ENCODE results near the gene TGM3.
A peak's percentile ranks its signal among the peaks of the same experiment; 100 is the strongest.
"Not testable (repeated sequence)": the region's sequence is repeated elsewhere in the genome, so short reads cannot be mapped to it uniquely, and the experiment has no call there.

Gene TGM3, protein sequence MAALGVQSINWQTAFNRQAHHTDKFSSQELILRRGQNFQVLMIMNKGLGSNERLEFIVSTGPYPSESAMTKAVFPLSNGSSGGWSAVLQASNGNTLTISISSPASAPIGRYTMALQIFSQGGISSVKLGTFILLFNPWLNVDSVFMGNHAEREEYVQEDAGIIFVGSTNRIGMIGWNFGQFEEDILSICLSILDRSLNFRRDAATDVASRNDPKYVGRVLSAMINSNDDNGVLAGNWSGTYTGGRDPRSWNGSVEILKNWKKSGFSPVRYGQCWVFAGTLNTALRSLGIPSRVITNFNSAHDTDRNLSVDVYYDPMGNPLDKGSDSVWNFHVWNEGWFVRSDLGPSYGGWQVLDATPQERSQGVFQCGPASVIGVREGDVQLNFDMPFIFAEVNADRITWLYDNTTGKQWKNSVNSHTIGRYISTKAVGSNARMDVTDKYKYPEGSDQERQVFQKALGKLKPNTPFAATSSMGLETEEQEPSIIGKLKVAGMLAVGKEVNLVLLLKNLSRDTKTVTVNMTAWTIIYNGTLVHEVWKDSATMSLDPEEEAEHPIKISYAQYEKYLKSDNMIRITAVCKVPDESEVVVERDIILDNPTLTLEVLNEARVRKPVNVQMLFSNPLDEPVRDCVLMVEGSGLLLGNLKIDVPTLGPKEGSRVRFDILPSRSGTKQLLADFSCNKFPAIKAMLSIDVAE

DNA sequence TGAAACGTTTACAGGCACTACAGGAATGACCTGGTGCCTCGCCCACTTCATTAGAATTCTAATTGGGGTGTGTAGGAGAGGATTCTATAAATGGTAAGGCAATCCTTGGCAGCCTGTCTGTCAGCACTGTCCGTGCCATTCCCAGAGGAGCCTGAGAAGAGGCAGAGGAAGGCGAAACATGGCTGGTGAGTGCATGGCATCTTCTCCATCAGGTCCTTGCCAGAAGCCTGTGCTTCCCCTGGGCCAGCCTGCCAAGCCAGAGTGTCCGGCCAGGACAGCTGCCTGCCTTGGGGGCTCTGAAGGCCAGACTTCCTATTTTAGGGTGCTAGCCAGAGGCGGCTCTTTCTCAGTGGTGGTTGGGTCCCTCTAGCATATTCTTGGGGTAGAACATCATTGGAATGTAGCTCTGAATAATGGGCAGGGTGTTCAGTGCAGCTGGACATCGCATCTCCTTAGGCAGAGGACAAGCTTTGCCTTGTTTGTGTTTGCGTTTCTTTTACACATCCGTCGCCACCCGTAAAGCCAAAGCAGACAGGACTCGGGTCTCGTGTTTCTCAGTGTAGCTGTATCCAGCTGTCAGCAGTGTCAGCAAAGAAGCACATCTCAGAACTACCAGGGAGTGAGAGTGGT, at the start of gene TGM3:
TSS of gene TGM3 (plus strand) at position 116 of the 630 bp plus-strand sequence. CDS start at position 179, 63 bp downstream.
- DNase-seq = no peak

DNA sequence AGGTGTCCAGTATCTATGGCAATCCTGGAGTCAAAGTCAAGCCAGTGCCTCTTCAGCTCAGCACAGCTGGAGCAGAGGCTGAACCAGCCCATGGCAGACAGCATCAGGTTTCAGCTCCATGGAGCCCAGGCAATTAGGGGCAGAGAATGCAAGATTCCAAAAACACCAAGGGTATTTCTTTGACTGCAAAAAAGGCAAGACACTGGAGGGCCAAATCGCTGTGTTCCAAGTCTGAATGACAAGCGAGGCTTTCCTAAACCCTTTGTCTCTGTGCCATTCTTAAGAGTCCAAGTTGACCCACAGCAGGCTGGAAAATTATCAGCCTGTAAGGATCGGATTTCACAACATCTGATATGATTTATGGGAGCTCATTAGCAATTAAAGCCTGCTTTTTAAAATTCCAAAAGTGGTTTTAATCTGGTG, 49.7 kb upstream of the TGM3 start:
- DNase-seq = no peak

DNA sequence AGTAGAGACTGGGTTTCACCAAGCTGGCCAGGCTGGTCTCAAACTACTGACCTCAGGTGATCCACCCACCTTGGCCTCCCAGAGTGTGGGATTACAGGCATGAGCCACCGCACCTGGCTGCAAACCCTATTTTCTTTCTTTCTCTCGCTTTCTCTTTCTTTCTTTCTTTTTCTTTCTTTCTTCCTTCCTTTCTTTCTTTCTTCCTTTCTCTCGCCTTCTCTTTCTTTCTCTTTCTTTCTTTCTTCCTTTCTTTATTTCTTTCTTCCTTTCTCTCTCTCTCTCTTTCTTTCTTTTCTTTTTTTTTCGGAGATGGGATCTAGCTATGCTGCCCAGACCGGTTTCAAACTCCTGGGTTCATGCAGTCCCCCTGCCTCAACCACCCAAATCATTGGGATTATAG, 47.0 kb upstream of the TGM3 start:
- DNase-seq = no peak

DNA sequence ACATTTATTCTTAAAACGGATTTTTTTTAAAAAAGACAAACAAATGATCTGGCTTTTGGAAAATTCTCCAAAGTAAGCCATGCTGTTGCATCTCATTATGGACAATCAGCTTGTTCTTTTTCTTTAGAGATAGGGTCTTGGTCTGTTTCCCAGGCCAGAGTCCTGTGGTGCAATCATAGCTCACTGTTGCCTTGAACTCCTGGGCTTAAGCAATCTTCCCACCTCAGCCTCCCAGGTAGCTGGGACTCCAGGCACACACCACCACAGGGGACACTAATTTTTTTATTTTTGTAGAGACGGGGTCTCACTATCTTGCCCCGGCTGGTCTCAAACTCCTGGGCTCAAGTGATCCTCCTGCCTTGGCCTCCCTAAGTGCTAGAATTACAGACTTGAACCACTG, 45.9 kb upstream of the TGM3 start:
- DNase-seq = no peak

DNA sequence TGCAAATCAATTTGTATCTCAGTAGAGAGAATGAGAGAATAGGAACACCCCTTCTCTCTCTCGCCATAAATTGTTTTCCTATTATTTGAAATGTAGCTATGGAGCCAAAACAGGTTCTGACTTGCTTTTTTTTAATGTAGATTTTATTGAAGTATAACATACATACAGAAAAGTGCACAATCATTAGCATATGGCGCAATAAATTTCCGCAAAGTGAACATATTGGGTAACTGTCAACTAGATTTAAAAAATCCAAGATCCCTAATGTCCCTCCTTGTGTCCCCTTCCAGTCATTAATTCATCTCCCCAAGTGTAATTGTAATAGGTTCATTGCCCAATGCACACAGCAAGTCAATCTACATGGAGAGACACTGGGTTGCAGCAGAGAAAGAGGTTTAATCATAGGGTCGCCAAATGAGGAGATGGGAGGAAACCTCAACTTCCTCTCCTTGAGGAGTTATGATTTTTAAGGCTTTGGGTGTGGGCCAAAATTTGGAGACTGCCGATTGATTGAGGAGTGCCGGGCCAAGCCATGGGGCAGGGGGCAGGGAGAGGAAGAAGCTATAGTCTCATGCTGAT, 43.3 kb upstream of the TGM3 start:
- DNase-seq = peak; percentile 18 to 45 (median 38)

DNA sequence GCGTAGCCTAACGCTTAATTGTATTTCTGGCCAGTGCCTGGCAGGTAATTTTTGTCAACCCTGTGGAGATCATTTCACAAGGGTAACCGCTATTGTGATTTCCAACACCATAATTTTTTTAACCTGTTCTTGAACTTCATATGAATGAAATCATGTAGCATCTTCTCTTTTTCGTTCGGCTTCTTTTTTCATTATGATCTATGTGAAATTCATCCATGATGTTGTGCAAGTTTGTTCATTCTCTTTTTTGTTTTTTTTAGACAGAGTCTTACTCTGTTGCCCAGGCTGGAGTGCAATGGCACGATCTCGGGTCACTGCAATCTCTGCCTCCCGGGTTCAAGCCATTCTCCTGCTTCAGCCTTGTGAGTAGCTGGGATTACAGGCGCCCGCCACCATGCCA, 42.5 kb upstream of the TGM3 start:
- DNase-seq = no peak

DNA sequence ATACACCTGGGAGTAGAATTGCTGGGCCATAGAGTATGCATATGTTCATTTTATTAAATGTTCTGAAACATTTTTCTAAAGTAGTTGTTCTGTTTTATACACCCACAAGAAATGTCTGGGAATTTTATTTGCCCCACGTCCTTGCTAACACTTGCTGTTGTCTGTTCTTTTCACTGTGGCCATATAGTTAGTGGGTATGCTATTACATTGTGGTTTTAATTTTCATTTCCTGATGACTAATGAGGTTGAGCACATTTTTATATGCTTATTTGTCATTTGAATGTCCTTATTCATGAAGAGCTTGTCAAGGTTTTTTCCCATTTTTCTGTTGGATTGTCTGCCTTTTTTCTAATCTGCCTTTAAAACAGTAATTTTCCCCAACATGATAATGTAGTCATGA, 41.5 kb upstream of the TGM3 start:
- DNase-seq = peak in 2 of 3 donors; percentile 51 to 61

DNA sequence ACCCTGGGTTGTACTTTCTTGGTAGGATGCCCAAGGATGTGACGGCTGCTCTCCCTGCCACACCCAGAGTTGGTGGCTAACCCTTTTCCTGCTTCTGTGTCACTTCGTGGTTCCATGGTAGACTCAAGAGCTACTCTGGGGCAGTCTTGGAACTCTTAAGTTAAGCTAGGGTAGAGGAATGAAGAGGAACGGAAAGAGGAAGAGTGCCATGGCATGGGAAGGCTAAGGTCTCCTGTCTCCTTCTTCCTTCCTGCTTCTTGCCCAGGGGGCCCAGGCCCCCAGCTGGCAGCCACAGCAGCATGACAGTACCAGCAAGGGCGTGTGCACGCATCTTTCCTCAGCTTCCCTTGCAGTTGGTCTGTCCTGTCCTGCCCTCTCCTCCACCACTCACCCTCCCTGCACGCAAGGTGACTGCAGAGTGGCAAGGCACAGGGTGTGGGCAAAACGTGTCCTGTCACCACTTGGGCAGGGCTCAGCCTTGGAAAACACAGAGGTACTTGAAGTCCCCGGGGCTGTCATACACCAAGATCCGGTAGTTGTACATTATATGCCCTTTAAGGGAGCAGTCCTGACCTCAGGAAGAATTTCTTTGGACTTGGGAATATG, 39.8 kb upstream of the TGM3 start:
- peak in 2 of 3 donors; percentile 29 to 35 for DNase-seq

DNA sequence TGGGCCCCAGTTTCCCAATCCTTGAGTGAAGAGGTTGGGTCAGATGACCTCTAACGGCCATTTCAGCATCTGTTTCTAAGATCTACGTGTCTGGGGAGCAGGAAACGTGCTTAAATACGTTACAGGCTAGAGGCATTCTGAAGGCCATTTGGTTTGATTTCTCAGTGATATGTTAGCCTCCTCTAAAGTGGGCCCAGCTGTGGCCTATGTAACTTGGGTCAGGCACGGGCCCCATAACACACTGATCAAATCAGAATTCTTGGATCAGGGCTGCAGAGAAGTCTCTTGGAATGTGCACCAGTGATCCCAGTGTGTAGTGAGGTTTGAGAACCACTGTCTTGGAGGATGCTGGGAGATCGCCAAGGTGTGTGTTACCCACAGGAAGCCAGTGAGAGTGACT, 36.1 kb upstream of the TGM3 start:
- no peak for DNase-seq

DNA sequence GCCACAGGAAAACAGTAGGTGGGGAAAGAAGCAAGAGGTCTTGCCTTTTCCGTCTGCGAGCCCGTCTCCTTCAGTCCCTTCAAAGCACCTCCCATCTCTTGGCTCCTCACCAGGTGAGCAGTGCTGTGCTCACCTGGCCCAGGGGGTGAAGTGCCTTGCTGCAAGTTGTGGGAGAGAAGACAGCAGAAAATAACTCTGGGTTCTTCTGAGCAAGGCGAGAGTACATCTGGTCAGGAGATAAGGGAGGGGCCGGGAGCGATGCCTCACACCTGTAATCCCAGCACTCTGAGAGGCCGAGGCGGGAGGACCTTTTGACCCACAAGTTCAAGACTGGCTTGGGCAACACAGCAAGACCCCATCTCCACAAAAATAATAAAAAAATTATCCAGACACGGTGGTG, 35.6 kb upstream of the TGM3 start:
- no peak for DNase-seq

DNA sequence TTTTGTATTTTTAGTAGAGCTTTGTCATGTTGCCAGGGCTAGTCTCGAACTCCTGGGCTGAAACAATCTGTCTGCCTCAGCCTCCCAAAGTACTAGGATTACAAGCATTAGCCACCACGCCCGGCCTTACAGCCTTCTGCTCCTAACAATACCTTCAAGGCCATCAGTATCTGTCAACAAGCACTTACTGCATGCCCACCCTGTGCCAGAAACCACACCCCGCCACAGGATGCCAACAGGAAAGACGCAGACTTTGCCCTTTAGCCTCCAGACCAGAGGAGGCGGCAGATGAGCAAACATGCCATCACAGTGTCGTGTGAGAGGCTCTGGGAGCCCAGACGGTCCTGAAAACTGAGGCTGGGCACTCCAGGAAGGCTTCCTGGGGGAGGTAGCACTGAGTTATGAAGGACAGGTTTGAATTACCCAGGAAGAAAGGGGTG, 34.7 kb upstream of the TGM3 start:
- no peak for DNase-seq

DNA sequence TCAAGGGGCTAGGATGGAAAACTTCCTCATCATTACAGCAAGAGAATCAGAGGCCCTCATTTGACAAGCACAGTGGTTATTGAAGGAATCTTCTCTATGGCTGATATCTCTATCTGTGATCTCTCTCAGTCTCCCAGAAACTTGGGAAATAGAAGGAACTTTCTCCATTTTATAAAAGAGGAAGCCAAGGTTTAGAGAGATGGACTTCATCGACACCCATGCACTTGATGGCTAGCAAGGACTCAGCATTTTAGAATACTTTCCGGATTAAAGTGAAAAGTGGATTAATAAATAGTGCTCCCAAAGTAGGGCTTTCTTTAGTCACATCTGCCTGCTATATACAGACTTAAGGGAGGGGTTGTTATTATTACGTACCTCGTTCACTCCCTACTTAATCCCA, 34.2 kb upstream of the TGM3 start:
- DNase-seq = peak in 1 of 3 donors; percentile 18

DNA sequence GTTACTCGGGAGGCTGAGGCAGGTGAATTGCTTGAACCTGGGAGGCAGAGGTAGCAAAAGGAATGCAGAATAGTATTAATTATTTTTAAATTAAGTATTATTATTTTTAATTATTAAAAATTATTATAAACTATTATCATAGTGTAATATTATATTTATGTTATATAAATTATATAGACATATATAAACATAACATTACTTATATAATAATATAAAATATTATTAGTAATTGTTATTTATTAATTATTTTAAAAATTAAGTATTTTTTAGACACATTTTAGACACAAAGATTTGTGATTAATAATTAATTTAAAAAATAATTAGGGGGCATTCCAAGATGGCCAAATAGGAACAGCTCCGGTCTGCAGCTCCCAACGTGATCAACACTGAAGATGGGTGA, 31.7 kb upstream of the TGM3 start:
- no peak for DNase-seq

DNA sequence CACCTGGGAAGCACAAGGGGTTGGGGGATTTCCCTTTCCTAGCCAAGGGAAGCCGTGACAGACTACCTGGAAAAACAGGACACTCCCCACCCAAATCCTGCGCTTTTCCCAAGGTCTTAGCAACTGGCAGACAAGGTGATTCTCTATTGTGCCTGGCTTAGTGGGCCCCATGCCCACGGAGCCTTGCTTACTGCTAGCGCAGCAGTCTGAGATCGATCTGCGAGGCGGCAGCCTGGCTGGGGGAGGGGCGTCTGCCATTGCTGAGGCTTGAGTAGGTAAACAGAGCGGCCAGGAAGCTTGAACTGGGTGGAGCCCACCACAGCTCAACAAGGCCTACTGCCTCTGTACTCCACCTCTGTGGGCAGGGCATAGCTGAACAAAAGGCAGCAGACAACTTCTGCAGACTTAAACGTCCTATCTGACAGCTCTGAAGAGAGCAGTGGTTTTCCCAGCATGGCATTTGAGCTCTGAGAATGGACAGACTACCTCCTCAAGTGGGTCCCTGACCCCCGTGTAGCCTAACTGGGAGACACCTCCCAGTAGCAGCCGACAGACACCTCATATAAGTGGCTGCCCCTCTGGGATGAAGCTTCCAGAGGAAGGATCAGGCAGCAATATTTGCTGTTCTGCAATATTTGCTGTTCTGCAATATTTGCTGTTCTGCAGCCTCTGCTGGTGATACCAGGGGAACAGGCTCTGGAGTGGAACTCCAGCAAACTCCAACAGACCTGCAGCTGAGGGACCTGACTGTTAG, 31.0 kb upstream of the TGM3 start:
- DNase-seq = not testable (repeated sequence)

DNA sequence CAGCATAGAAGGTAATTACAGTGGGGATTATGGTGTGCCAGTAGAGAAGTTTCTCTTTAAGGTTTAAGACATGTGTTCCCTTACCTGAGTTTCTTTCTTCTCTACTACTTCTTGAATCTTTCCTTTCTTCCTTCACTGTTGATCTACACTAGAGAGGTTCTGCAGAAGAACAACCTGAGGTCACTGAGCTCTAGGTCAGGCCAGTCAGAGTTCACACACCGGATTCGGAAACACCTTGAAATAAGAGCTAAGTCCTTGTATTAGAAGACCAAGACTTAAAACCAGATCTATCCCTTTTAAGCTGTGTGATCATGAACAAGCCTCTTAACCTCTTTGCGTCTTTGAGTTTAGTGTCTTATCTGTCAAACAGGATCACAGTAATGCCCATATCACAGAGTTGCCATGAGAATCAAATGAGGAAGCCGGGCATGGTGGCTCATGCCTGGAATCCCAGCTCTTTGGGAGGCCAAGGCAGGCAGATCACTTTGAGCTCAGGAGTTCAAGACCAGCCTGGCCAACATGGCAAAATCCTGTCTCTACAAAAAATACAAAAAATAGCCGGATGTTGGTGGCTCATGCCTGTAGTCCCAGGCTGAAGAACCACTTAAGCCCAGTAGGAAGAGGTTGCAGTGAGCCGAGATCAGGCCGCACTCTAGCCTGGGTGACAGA, 22.0 kb upstream of the TGM3 start:
- no peak for DNase-seq

DNA sequence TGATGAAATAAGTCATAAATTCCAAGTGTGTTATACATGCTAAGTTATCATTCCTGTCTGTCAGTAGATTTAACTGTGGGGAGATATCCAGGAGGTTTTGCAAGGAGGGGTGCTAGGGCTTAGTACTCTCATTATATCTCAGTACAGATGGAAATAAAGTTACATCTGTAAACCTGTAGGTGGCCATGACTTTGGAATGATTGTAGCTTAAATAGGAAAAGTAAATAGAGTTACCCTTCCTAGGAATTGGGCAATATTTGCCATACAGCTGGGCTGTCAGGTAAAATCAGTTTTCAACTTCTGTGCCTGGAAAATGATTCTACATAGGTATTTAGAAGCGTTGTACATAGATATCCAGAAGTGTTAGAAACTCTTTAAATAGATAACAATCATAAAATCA, 19.8 kb upstream of the TGM3 start:
- no peak for DNase-seq

DNA sequence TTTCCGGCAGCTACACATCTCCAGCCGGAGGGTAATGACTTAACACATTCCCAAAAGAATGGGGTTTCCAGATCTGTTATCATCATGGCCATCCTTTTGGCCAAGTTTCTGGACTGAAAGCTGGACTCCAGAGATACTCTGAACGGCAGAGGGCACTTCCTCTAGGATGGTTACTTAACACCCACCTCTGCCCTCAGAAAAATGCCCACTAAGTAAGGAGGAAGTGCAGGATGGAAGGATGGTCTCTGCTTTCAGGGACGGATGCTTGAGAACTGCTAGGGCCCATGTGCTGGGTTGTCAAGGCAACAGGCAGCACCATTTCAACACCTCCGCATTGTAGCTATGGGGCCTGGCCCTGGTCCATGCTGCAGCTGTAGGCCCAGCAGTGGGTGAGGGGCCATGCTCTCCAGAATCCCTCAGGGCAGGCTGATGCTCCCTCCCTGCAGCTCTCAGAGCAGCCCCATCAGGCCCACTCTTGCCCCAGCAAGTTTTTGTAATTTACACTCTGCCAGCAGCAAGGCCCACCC, 16.5 kb upstream of the TGM3 start:
- peak; percentile 40 to 55 (median 45) for DNase-seq

DNA sequence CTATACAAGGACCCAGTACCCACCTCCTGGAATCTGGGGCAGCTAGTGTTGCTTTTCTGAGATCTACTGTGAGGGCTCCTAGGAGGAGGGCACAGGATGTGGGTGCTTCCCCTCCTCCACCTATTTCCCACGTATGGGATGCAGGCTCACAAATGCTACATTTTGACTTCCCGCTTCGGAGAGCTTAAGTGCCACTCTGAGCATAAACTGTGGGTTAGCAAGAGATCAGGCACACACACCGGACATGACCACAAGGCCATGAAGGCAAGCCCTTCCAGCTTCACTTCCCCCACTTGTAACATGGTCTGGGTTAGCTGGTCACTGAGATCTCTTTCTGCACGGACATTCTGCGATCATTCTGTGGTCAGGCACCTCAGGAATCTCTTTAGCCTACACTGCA, 15.7 kb upstream of the TGM3 start:
- DNase-seq = peak in 1 of 3 donors; percentile 38

DNA sequence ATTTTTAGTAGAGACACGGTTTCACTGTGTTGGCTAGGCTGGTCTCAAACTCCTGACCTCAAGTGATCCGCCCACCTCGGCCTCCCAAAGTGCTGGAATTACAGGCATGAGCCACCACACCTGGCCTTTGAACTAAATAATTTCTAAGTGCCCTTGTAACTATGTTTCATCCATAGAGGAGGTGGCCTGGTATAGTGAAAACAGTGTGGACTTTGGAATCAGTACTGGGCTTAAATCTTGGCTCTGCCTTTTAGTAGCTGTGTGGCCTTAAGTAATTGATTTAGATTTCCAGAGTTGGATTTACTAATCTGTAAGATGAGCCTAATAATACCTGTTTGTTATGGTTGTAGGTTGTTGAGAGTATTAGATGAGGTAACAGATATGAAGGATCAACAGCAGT, 14.2 kb upstream of the TGM3 start:
- no peak for DNase-seq

DNA sequence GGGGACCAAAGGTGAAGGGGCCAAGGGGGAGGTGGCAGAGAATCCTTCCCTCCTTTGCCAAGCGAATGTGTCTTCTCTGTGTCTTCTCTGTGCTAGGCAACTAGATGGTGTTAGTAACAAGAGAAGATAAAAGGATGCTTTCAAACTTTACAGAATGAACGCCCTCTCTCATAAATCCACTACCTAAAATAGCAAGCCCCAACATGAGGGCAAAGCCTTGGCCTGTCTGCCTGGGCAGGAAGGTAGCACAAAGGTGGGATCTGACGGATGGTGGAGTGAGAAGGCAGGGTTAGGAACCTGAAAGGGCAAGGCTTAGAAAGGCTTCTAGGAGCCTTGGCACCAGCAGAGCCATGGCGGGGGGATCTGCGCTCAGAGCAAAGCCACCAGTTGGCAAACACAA, 13.6 kb upstream of the TGM3 start:
- DNase-seq = no peak

DNA sequence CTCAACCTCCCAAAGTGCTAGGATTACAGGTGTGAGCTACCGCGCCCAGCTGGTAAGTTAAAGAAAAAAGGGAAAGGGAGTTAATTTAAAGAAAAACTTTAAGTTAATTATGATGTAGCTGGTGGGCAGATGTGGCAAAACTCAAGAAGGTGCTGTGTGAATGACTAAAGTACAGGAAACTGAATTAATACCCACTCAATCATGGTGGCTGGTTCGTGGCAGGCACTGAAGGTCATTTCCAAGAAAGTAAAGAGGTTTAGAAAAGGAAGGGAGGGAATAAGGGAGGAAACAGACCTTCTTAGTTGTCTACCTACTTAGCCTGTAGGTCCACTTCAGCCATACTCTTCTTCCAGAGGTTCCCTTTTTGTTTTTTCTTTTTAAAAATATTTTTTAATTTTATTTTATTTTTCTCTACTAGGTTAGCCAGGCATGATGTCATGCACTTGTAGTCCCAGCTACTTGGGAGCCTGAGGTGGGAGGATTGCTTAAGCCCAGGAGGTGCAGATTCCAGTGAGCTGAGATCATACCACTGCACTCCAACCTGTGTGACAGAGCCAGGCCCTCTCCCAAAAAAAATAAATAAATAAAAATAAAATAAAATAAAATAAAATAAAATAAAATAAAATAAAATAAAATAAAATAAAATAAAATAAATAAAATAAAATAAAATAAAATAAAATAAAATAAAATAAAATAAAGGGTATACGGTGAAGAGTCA, 11.9 kb upstream of the TGM3 start:
- DNase-seq = no peak
